HPDE6-E6E7 (cell line): ENCODE measurements around the gene OAF.

Source experiments
- DNase-seq: peaks from one replicate; pipeline ENCODE4 v3.0.0; 2011; ENCODE audit warnings: missing footprints; ENCODE audit errors: extremely low spot score

The OAF gene

GRCh38 chr11:120183701-120184141 is 27.1 kb upstream of the OAF start:
- no peak for DNase-seq

GRCh38 chr11:120184371-120184945 is 26.4 kb upstream of the OAF start:
- no peak for DNase-seq

- no peak for DNase-seq
Observed at GRCh38 chr11:120184946-120185705, 25.7 kb upstream of the OAF start.

GRCh38 chr11:120185706-120186455 is 25.0 kb upstream of the OAF start:
- no peak for DNase-seq

GRCh38 chr11:120186456-120186773 is 24.4 kb upstream of the OAF start:
- no peak for DNase-seq

GRCh38 chr11:120186774-120187591 is 23.8 kb upstream of the OAF start:
- peak; percentile 67 for DNase-seq

- no peak for DNase-seq
Observed at GRCh38 chr11:120188371-120188770, 22.5 kb upstream of the OAF start.

- no peak for DNase-seq
Observed at GRCh38 chr11:120188811-120189455, 21.9 kb upstream of the OAF start.

GRCh38 chr11:120191058-120191457 is 19.8 kb upstream of the OAF start:
- no peak for DNase-seq

GRCh38 chr11:120192831-120193625 is 17.8 kb upstream of the OAF start:
- no peak for DNase-seq

GRCh38 chr11:120194166-120194565 is 16.7 kb upstream of the OAF start:
- DNase-seq = no peak

- DNase-seq = no peak
Observed at GRCh38 chr11:120195601-120196320, 15.1 kb upstream of the OAF start.

- DNase-seq = no peak
Observed at GRCh38 chr11:120196826-120197225, 14.0 kb upstream of the OAF start.

GRCh38 chr11:120197251-120197891 is 13.5 kb upstream of the OAF start:
- DNase-seq = no peak

- no peak for DNase-seq
Observed at GRCh38 chr11:120197977-120198376, 12.9 kb upstream of the OAF start.

- DNase-seq = no peak
Observed at GRCh38 chr11:120198403-120198786, 12.4 kb upstream of the OAF start.

- no peak for DNase-seq
Observed at GRCh38 chr11:120198787-120199469, 11.9 kb upstream of the OAF start.

- no peak for DNase-seq
Observed at GRCh38 chr11:120199613-120200012, 11.2 kb upstream of the OAF start.

- DNase-seq = no peak
Observed at GRCh38 chr11:120200677-120201076, 10.2 kb upstream of the OAF start.
